Measurements from ENCODE around the gene RPS6KC1. TPM values are rescaled to one million over a fixed set of nuclear protein-coding genes. Genes with fewer than 3 reads are reported as not detected.

RPS6KC1 gene
- total RNA-seq, 1 donor from 2014 or later: 12.9 TPM

GRCh38 chr1:213266983-213267772, 216.1 kb downstream of the RPS6KC1 start:
- no peak overlapping the region for H3K4me3 ChIP-seq (ENCODE audit: low read depth, low read length)
- DNase-seq (ENCODE audit: low read depth): no peak
- FAIRE-seq: no peak
- TF ChIP-seq, protein P1, sequence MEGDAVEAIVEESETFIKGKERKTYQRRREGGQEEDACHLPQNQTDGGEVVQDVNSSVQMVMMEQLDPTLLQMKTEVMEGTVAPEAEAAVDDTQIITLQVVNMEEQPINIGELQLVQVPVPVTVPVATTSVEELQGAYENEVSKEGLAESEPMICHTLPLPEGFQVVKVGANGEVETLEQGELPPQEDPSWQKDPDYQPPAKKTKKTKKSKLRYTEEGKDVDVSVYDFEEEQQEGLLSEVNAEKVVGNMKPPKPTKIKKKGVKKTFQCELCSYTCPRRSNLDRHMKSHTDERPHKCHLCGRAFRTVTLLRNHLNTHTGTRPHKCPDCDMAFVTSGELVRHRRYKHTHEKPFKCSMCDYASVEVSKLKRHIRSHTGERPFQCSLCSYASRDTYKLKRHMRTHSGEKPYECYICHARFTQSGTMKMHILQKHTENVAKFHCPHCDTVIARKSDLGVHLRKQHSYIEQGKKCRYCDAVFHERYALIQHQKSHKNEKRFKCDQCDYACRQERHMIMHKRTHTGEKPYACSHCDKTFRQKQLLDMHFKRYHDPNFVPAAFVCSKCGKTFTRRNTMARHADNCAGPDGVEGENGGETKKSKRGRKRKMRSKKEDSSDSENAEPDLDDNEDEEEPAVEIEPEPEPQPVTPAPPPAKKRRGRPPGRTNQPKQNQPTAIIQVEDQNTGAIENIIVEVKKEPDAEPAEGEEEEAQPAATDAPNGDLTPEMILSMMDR (IDR thresholded peaks at IDR 0.05; ENCODE audit: insufficient read depth, low read length, severe bottlenecking): no peak
- no peaks in the 10 kb centered on the region for H3K27me3 ChIP-seq (ENCODE audit: control insufficient read depth, insufficient read depth, low read length)
- peaks cover under 1% of the 10 kb centered on the region for H3K36me3 ChIP-seq (ENCODE audit: control insufficient read depth, insufficient read depth, low read length)

DNA sequence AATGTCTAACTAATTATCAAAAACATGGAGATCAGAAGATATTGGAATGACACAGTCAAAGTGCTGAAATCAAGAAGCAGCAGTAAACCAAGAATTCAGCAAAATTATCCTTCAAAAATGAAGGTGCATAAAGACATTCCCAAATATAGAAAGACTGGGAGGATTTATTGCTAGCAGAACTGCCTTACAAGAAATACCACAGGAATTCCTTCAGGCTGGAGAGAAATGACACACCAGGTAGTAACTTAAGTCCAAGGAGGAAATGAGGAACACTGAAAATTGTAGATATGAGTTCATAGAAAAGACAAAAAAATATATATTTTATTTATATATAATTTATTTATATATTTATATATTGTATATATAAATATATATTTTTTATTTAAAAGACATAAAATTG, 217.2 kb downstream of the RPS6KC1 start:
- DNase-seq (ENCODE audit: low read depth) (peak; percentile 42), FAIRE-seq (no peak)
- TF ChIP-seq, protein P1 (IDR thresholded peaks at IDR 0.05; ENCODE audit: insufficient read depth, low read length, severe bottlenecking): no peak
- H3K36me3 ChIP-seq (ENCODE audit: control insufficient read depth, insufficient read depth, low read length): peaks cover 2% of the 10 kb centered on the region
- H3K4me3 ChIP-seq (ENCODE audit: low read depth, low read length): no peak overlapping the region
- H3K27me3 ChIP-seq (ENCODE audit: control insufficient read depth, insufficient read depth, low read length): no peaks in the 10 kb centered on the region

DNA sequence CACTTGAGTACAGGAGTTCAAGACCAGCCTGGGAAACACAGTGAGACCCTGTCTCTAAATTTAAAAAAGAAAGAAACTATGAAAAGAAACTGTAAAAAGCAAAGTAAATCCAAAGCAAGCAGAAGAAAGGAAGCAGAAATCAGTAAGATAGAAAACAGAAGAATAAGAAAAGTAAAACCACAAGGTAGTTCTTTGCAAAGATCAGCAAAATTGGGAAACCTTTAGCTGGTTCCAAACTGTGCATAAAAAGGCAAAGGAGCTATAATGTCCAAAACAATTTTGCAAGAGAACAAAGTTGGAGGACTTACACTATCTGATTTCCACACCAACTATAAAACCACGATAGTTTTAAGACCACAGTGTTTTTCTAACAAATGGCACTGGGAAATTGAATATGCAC, 218.8 kb downstream of the RPS6KC1 start:
- no peaks in the 10 kb centered on the region for H3K27me3 ChIP-seq (ENCODE audit: control insufficient read depth, insufficient read depth, low read length)
- TF ChIP-seq, protein P1 (IDR thresholded peaks at IDR 0.05; ENCODE audit: insufficient read depth, low read length, severe bottlenecking): no peak
- H3K4me3 ChIP-seq (ENCODE audit: low read depth, low read length): no peak overlapping the region
- FAIRE-seq (no peak), DNase-seq (ENCODE audit: low read depth) (no peak)
- H3K36me3 ChIP-seq (ENCODE audit: control insufficient read depth, insufficient read depth, low read length): peaks cover 2% of the 10 kb centered on the region

GRCh38 chr1:213273546-213273945, 222.5 kb downstream of the RPS6KC1 start:
- no peak overlapping the region for H3K4me3 ChIP-seq (ENCODE audit: low read depth, low read length)
- H3K36me3 ChIP-seq (ENCODE audit: control insufficient read depth, insufficient read depth, low read length): peaks cover 2% of the 10 kb centered on the region
- DNase-seq (ENCODE audit: low read depth) (no peak), FAIRE-seq (no peak)
- TF ChIP-seq, protein P1 (IDR thresholded peaks at IDR 0.05; ENCODE audit: insufficient read depth, low read length, severe bottlenecking): no peak
- no peaks in the 10 kb centered on the region for H3K27me3 ChIP-seq (ENCODE audit: control insufficient read depth, insufficient read depth, low read length)

- Histone ChIP-seq H3K36me3 (ENCODE audit: control insufficient read depth, insufficient read depth, low read length) (peaks cover 2% of the 10 kb centered on the region), H3K4me3 (ENCODE audit: low read depth, low read length) (no peak overlapping the region), H3K27me3 (ENCODE audit: control insufficient read depth, insufficient read depth, low read length) (no peaks in the 10 kb centered on the region)
- FAIRE-seq: no peak
- DNase-seq (ENCODE audit: low read depth): no peak
- TF ChIP-seq, protein P1 (IDR thresholded peaks at IDR 0.05; ENCODE audit: insufficient read depth, low read length, severe bottlenecking): no peak
Observed at GRCh38 chr1:213274140-213274539, 223.1 kb downstream of the RPS6KC1 start.

- Histone ChIP-seq H3K36me3 (ENCODE audit: control insufficient read depth, insufficient read depth, low read length) (peaks cover 2% of the 10 kb centered on the region), H3K4me3 (ENCODE audit: low read depth, low read length) (no peak overlapping the region), H3K27me3 (ENCODE audit: control insufficient read depth, insufficient read depth, low read length) (no peaks in the 10 kb centered on the region)
- FAIRE-seq (no peak), DNase-seq (ENCODE audit: low read depth) (no peak)
- TF ChIP-seq, protein P1 (IDR thresholded peaks at IDR 0.05; ENCODE audit: insufficient read depth, low read length, severe bottlenecking): no peak
Observed at GRCh38 chr1:213275293-213275692, 224.3 kb downstream of the RPS6KC1 start.
